Measurements from ENCODE around the gene RAE1. TPM values are rescaled to one million over a fixed set of nuclear protein-coding genes. Genes with fewer than 3 reads are reported as not detected.
A peak's percentile ranks its signal among the peaks of the same experiment; 100 is the strongest.

The RAE1 gene
- total RNA-seq, 2 donors from 2014 or later: 40.5 to 40.6 TPM

DNA sequence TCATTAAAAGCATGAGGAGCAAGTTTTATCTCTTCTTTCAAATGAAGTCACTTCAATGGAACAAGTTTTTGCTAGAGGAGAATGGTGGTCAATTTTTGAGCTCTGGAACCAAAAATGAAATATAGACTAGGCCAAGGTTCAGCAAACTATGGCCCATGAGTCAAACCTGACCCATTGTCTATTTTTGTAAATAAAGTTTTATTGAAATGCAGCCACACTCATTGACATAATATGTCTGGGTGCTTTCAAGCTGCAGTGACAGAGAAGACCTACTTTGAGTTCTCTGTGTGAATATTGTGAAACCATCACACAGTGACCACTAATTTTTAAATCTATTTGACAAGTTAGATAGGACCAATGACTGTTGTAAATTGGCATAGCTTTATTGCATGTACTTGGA, 13.4 kb downstream of the RAE1 start:
- Mint-ChIP-seq H3K27me3 (no peaks in the 10 kb centered on the region), H3K36me3 (ENCODE audit: low read depth) (peaks cover 5% of the 10 kb centered on the region), H3K4me3 (no peak overlapping the region), H3K4me1 (peaks cover 2% of the 10 kb centered on the region), H3K27ac (no peak overlapping the region)
- H3K9me3 ChIP-seq (ENCODE audit: control insufficient read depth, low read length, poor library complexity, severe bottlenecking): no peaks in the 10 kb centered on the region
- ATAC-seq (no peak), DNase-seq (no peak)

DNA sequence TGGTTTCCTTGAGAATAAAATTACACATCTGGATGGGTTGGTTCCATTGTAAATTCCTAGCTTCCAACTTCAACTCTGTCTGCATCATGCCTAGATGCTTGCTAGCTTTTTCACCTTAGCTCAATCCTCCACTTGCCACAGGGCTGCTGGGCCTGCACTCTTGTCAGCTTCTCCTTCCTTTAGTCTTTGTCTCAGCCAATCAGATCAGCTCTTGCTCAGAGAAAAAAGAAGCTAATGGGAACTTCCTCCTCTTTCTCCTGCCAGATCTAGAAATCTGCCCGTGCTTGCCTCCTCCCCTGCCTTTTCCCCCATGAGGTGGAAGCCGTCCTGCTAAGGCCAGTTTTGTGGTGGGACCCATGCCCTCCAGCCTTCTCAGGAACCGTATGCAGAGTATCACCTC, 18.5 kb downstream of the RAE1 start:
- DNase-seq (no peak), ATAC-seq (no peak)
- H3K27me3 Mint-ChIP-seq: no peaks in the 10 kb centered on the region
- H3K27ac Mint-ChIP-seq: peak overlapping the region; percentile 51
- H3K36me3 Mint-ChIP-seq (ENCODE audit: low read depth): peaks cover 24% of the 10 kb centered on the region
- H3K4me3 Mint-ChIP-seq: no peak overlapping the region
- no peaks in the 10 kb centered on the region for H3K9me3 ChIP-seq (ENCODE audit: control insufficient read depth, low read length, poor library complexity, severe bottlenecking)
- H3K4me1 Mint-ChIP-seq: peaks cover 7% of the 10 kb centered on the region

DNA sequence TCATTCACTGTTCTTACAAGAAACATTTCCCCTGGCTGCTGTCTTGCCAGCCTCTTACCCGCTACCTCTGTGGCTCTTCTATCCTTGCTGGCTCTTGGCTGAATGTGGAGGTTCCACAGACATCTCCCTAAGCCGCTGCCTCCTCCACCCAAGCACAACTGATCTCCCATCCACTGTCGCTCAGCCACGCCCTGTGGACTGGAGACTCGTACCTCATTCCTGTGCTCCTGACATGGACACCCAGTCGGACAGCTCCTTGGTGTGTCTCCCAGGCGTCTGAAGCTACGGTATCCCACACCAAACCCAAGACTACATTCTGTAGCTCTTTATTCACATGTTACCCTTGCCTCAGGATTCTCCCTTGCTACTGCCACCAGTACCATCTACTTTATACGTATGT, 19.3 kb downstream of the RAE1 start:
- peak overlapping the region; percentile 47 for H3K27ac Mint-ChIP-seq

DNA sequence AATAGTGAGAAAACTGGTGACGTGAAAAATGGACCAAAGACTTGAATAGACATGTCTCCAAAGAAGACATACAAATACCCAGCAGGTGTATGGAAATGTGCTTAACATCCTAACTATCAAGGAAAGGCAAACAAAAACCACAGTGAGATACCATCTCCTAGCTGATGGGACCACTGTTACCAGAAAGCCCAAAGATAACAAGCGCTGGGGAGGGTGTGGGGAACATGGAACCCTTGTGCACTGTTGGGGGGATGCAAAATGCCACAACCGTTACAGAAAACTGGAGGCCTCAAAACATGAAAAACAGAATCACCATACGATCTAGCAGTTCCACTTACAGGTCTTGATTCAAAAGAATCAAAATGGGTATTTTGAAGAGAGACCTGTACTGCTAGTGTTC, 20.3 kb downstream of the RAE1 start:
- Mint-ChIP-seq H3K36me3 (ENCODE audit: low read depth) (peaks cover 29% of the 10 kb centered on the region), H3K27ac (peak overlapping the region; percentile 47)
- ATAC-seq: no peak

More for the DNA sequence above, 19.3 kb downstream of the RAE1 start:
- Mint-ChIP-seq H3K4me3 (peak overlapping the region; percentile 41), H3K36me3 (ENCODE audit: low read depth) (peaks cover 24% of the 10 kb centered on the region), H3K4me1 (peaks cover 7% of the 10 kb centered on the region), H3K27me3 (no peaks in the 10 kb centered on the region)
- ATAC-seq (no peak), DNase-seq (no peak)
- no peaks in the 10 kb centered on the region for H3K9me3 ChIP-seq (ENCODE audit: control insufficient read depth, low read length, poor library complexity, severe bottlenecking)

DNA sequence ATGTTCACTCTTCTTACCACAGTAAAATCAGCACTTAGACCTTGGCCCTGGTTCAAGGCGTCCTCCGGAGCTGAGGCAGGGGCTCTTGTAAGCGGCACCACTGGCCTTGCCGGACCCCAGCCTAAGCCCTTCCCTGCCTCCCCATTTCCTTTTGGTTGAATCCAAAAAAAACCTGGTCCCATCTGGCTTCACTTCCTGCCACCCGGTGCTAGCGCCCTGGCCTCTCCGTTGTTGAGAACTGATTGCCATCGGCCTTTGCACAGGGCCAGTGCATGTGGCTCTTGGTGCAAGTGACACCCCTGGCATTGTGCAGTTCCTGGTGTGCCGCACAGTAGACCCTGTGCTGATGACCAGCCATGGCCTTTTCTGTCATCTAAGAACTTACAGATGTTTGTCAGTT, 21.1 kb downstream of the RAE1 start:
- ATAC-seq: no peak
- no peaks in the 10 kb centered on the region for H3K27me3 Mint-ChIP-seq
- H3K36me3 Mint-ChIP-seq (ENCODE audit: low read depth): peaks cover 28% of the 10 kb centered on the region
- no peak overlapping the region for H3K27ac Mint-ChIP-seq
- no peak for DNase-seq
- H3K4me1 Mint-ChIP-seq: peaks cover 11% of the 10 kb centered on the region
- no peaks in the 10 kb centered on the region for H3K9me3 ChIP-seq (ENCODE audit: control insufficient read depth, low read length, poor library complexity, severe bottlenecking)
- no peak overlapping the region for H3K4me3 Mint-ChIP-seq

More for the DNA sequence above, 20.3 kb downstream of the RAE1 start:
- no peaks in the 10 kb centered on the region for H3K27me3 Mint-ChIP-seq
- H3K4me1 Mint-ChIP-seq: peaks cover 9% of the 10 kb centered on the region
- DNase-seq: no peak
- no peak overlapping the region for H3K4me3 Mint-ChIP-seq
- no peaks in the 10 kb centered on the region for H3K9me3 ChIP-seq (ENCODE audit: control insufficient read depth, low read length, poor library complexity, severe bottlenecking)

DNA sequence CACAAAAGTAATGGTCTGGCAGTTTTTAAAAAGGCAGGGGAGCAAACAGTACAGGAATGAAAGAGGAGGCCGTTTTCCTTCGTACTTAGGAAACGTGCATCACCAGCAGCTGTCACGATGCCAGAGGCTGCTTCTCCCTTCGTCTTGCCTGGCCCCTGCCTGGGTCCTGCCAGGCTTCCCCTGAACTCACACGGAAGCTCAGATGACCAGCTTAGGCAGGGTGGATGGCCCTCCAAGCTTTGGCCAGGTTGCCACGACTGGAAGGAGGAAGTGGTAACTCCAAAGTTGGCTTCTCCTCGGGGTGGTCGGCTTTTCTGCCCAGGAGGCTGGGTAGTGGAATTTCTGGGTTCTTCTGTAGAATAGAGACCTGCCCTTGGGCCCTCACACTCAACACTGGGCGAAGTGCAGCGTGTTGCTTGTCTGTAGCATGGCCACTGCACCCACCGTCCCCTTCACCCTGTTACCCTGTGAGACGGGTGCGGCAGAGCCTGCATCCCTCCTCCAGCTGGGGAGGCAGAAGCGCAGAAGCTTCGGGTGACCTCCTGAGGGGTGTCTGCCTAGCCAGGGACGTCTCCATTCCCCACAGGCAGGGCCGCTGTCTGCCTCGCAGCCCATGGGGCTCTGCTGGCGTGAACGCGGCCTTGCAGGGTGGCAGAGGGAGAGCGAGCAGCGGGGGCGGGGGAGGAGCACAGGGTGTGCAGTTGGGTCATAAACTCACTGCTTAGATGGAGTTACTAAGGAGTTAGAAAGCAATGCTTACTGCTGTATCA, 21.7 kb downstream of the RAE1 start:
- ATAC-seq (no peak), DNase-seq (no peak)
- H3K9me3 ChIP-seq (ENCODE audit: control insufficient read depth, low read length, poor library complexity, severe bottlenecking): no peaks in the 10 kb centered on the region
- no peaks in the 10 kb centered on the region for H3K27me3 Mint-ChIP-seq
- H3K36me3 Mint-ChIP-seq (ENCODE audit: low read depth): peaks cover 29% of the 10 kb centered on the region
- H3K4me3 Mint-ChIP-seq: no peak overlapping the region
- H3K27ac Mint-ChIP-seq: peak overlapping the region; percentile 24
- peaks cover 12% of the 10 kb centered on the region for H3K4me1 Mint-ChIP-seq

DNA sequence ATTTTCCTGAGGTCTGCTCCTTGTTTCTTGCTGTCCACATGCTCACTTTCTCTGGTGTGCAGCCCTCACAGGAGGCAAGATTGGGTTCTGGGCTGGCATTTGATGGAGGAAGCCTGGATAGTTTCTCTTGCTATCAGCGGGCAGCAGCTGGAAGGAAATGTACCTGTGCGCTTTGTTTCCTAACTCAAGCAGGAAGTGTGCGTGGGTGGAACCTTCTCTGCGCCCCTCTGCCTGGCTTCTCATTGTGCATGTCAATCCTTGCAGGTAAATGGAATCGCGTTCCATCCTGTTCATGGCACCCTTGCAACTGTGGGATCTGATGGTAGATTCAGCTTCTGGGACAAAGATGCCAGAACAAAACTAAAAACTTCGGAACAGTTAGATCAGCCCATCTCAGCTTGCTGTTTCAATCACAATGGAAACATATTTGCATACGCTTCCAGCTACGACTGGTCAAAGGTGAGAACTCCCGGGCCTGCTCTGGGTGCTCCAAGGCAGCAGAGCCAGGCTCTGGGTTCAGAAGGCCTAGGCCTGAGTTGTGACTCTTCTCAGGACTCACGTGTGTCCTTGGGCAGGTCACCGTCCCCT, 23.4 kb downstream of the RAE1 start:
- ATAC-seq: peak; percentile 47
- DNase-seq: no peak
- H3K27me3 Mint-ChIP-seq: no peaks in the 10 kb centered on the region
- peaks cover 12% of the 10 kb centered on the region for H3K4me1 Mint-ChIP-seq
- H3K9me3 ChIP-seq (ENCODE audit: control insufficient read depth, low read length, poor library complexity, severe bottlenecking): no peaks in the 10 kb centered on the region
- peak overlapping the region; percentile 24 for H3K27ac Mint-ChIP-seq
- peaks cover 26% of the 10 kb centered on the region for H3K36me3 Mint-ChIP-seq (ENCODE audit: low read depth)
- H3K4me3 Mint-ChIP-seq: no peak overlapping the region

DNA sequence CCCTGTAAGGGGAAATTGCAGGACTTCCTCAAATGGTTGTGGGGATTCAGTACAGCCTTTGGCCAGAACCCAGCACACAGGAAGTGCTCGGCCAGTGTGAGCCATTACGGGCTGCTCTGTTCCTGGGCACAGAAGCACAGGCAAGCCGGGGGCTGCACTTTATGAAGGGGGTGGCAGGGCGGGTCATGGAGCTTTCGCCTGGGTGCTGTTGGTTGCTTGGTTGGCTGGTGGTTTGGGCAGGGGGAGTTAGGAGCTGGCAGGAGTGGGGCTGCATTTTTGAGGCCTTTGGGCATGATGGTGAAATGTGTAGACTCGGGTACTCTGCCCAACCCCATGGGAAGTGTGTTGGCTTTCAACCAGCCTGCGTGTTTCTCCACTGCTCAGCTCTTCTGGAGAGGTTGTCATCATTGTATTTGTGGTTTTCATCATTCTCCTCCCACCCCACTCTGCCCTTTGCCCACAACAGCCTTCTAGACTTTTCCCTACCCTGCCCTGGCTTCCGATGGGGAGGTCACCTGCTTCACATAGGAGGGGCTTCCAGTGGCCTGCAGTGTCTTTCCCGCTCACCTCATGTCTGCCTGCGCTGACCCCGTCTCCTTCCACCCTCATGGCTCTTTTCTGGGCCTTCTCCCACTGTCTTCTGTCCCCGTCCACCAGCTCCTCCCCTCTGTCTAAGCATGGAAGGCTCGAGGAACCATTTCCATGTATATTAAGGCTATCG, 24.0 kb downstream of the RAE1 start:
- no peaks in the 10 kb centered on the region for H3K9me3 ChIP-seq (ENCODE audit: control insufficient read depth, low read length, poor library complexity, severe bottlenecking)
- Mint-ChIP-seq H3K4me3 (peak overlapping the region; percentile 58), H3K4me1 (peaks cover 12% of the 10 kb centered on the region), H3K36me3 (ENCODE audit: low read depth) (peaks cover 20% of the 10 kb centered on the region), H3K27me3 (no peaks in the 10 kb centered on the region), H3K27ac (peak overlapping the region; percentile 3)
- no peak for DNase-seq
- ATAC-seq: peak; percentile 20

DNA sequence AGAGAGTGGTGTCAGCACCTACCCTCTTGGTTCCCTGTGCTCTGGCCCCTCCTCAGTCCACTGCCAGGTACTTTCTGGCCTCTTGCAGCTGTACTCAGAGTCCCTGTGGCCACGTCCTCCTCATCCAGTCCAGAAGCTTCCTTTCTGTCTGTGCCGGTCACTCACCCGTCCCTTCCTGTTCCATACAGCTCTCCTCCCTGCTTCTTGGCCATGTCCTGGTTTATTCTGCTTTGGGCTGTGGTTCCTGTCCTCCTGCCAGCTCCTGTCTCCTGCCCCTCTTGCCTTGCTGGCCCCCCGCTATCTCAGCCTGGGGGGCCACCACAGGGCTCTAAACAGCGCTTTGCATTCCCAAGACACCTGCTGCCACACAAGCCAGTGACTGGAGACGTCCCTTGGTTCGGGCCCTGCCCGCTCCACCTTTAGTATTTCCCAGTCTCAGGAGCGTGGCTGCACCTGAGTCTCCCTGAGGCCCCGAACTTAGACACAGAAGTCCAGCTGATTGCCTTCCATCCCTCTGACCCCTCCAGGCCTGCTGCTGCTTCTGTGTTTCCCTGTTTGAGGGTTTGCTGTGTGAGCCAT, 24.7 kb downstream of the RAE1 start:
- Mint-ChIP-seq H3K4me1 (peaks cover 10% of the 10 kb centered on the region), H3K36me3 (ENCODE audit: low read depth) (peaks cover 13% of the 10 kb centered on the region), H3K27ac (peak overlapping the region; percentile 3), H3K27me3 (no peaks in the 10 kb centered on the region), H3K4me3 (no peak overlapping the region)
- DNase-seq: no peak
- no peak for ATAC-seq
- no peaks in the 10 kb centered on the region for H3K9me3 ChIP-seq (ENCODE audit: control insufficient read depth, low read length, poor library complexity, severe bottlenecking)

DNA sequence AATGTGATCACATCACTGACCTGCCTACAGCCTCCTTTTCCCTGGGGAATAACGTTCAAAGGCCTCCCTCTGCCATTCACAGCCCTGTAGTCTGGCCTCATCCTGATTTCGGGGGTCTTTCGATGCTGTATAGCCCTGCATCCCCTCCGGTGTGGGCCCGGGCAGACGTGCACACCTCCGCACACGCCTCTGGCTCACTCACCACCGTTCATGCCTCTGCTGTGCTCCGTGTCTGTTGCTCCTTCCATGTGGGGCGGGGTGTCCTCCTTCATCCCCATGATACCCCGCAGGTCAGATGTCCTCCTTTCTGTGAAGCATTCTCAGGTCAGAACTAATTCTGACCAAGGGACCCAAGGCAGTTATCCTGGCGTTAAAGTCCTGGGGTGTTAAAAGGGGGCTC, 26.3 kb downstream of the RAE1 start:
- Mint-ChIP-seq H3K4me1 (peaks cover 12% of the 10 kb centered on the region), H3K27me3 (no peaks in the 10 kb centered on the region), H3K27ac (no peak overlapping the region), H3K4me3 (no peak overlapping the region), H3K36me3 (ENCODE audit: low read depth) (peaks cover 7% of the 10 kb centered on the region)
- DNase-seq: no peak
- ATAC-seq: no peak
- no peaks in the 10 kb centered on the region for H3K9me3 ChIP-seq (ENCODE audit: control insufficient read depth, low read length, poor library complexity, severe bottlenecking)

DNA sequence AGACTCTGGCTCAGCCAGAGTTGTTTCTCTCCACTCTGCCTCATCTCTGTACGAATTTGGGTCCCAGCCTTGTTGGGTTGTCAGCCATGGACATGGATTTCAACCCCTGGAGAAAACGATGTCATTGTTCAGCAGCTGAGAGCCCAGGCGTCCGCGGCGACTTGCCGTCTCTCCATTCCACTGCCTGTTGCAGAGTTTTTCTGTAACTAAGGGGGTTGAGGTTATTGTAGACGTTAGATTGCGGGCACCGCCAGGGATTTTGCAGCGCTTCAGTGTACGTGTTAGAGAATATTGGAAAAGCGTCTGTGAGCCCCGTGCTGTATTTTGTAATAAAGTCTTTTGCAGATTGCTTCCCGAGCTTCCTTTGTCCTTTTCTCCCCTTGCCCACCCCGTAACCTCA, 27.1 kb downstream of the RAE1 start:
- H3K4me1 Mint-ChIP-seq: peaks cover 16% of the 10 kb centered on the region
- no peak overlapping the region for H3K4me3 Mint-ChIP-seq
- peaks cover 7% of the 10 kb centered on the region for H3K36me3 Mint-ChIP-seq (ENCODE audit: low read depth)
- H3K27ac Mint-ChIP-seq: no peak overlapping the region
- no peaks in the 10 kb centered on the region for H3K27me3 Mint-ChIP-seq
- DNase-seq (no peak), ATAC-seq (no peak)
- H3K9me3 ChIP-seq (ENCODE audit: control insufficient read depth, low read length, poor library complexity, severe bottlenecking): no peaks in the 10 kb centered on the region

DNA sequence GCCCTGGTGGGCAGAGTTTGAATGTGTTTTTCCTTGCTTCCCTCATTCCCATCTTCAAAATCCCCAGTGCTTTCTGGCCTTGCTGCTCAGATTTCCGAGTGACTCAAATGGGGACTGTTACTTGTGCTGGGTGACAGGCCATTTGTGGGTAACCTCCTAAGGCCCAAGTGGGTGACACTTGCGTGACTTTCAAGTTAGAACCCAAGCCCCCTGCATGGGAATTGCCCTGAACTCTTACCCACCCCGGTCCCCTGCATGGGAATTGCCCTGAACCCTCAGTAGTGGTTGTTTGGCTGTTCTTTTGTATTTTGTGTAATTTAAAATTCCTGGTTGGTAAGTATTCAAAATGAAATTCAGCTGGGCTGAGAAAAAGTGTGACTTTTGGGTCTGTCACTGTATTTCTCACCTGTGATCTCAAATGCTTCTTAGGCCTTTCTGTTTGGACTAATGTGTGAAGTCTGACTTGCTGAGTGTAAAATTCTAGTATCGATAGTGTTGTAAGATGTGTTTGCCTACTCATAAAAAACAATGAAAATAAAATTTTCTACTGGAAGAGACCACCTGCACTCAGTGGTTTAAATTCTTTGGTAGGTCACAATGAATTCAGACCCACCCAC, 27.7 kb downstream of the RAE1 start:
- H3K27me3 Mint-ChIP-seq: no peaks in the 10 kb centered on the region
- ATAC-seq: no peak
- no peak overlapping the region for H3K27ac Mint-ChIP-seq
- DNase-seq: no peak
- H3K4me3 Mint-ChIP-seq: no peak overlapping the region
- H3K36me3 Mint-ChIP-seq (ENCODE audit: low read depth): peaks cover 7% of the 10 kb centered on the region
- no peaks in the 10 kb centered on the region for H3K9me3 ChIP-seq (ENCODE audit: control insufficient read depth, low read length, poor library complexity, severe bottlenecking)
- peaks cover 16% of the 10 kb centered on the region for H3K4me1 Mint-ChIP-seq

DNA sequence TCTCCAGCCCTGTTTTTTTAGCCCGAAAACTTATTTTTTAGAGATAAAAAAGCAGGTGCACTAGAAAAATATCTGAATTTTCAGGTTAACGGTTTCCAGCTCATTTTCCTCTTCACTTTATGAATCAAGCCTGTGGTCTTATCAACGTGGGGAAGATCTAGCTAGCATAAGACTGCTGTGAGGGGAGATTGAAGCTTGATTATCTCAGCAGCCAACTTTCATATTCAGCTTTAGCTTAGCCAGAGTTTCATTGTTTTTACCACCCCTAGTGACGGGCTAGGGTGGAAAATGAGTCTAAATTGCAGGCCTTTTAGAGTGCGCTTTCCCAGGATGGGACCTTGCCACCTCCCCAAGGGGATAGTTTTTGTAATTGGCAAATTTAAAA, 28.2 kb downstream of the RAE1 start:
- no peak for ATAC-seq
- no peaks in the 10 kb centered on the region for H3K9me3 ChIP-seq (ENCODE audit: control insufficient read depth, low read length, poor library complexity, severe bottlenecking)
- Mint-ChIP-seq H3K4me3 (no peak overlapping the region), H3K4me1 (peaks cover 13% of the 10 kb centered on the region), H3K27me3 (no peaks in the 10 kb centered on the region), H3K36me3 (ENCODE audit: low read depth) (peaks cover 9% of the 10 kb centered on the region), H3K27ac (no peak overlapping the region)
- DNase-seq: no peak
